Osteoblast (primary cell): ENCODE data around the gene ERMARD. TPM values are rescaled to one million over a fixed set of nuclear protein-coding genes. Genes with fewer than 3 reads are reported as not detected.

Experiments
- DNase-seq: peaks from one replicate; pipeline ENCODE4 v3.0.0; 2011; ENCODE audit warnings: low spot score, mixed read lengths; ENCODE audit not compliant: insufficient read length; ENCODE audit errors: missing footprints
- H2AFZ ChIP-seq: 2 replicates; pipeline ENCODE4 v1.6.0; 2011; ENCODE audit warnings: mild to moderate bottlenecking, low read length
- H3K27ac ChIP-seq: 2 replicates; pipeline ENCODE4 v1.5.1; 2011; ENCODE audit warnings: mild to moderate bottlenecking, low read depth, low read length, moderate library complexity
- H3K27me3 ChIP-seq: 2 replicates; pipeline ENCODE4 v1.6.0; 2012; ENCODE audit warnings: mild to moderate bottlenecking, control low read depth, inconsistent platforms, low read length, moderate library complexity; ENCODE audit not compliant: insufficient read depth
- H3K36me3 ChIP-seq: 2 replicates; pipeline ENCODE4 v1.5.1; 2011; ENCODE audit warnings: mild to moderate bottlenecking, low read length, control low read depth, moderate library complexity; ENCODE audit not compliant: insufficient read depth
- H3K4me1 ChIP-seq: 2 replicates; pipeline ENCODE4 v1.5.1; 2011; ENCODE audit warnings: mild to moderate bottlenecking, low read length, control low read depth, moderate library complexity; ENCODE audit not compliant: insufficient read depth
- H3K4me2 ChIP-seq: 2 replicates; pipeline ENCODE4 v1.6.0; 2011; ENCODE audit warnings: mild to moderate bottlenecking, low read length; ENCODE audit not compliant: insufficient read depth
- H3K4me3 ChIP-seq: fragments of 200-600 bp; sonication (generic); 3 replicates; pipeline ENCODE4 v1.5.1; 2012; ENCODE audit warnings: mild to moderate bottlenecking, low read length, inconsistent platforms; ENCODE audit not compliant: insufficient read depth
- H3K79me2 ChIP-seq: 2 replicates; pipeline ENCODE4 v1.6.0; 2012; ENCODE audit warnings: mild to moderate bottlenecking, low read length, control low read depth, inconsistent platforms; ENCODE audit not compliant: insufficient read depth
- H3K9me3 ChIP-seq: 2 replicates; pipeline ENCODE4 v1.5.1; 2011; ENCODE audit warnings: low read depth, low read length, control low read depth
- H4K20me1 ChIP-seq: 2 replicates; pipeline ENCODE4 v1.6.0; 2012; ENCODE audit warnings: mild to moderate bottlenecking, low read length, control low read depth; ENCODE audit not compliant: insufficient read depth
- total RNA-seq: library from RNA; depleted of rRNA; stranded (reverse); fragments of >200 nt; gene quantifications from 2 replicates; pipeline ENCODE4 v1.2.3, GENCODE V29; 2012
- TF ChIP-seq, protein P1 (sequence below): IDR thresholded peaks from 2 replicates; pipeline ENCODE4 v1.5.1; 2011; ENCODE audit warnings: mild to moderate bottlenecking, low read depth, low read length, moderate library complexity; ENCODE audit errors: extremely low read depth

The ERMARD gene
- total RNA-seq, 1 donor = 21.4 TPM

DNA sequence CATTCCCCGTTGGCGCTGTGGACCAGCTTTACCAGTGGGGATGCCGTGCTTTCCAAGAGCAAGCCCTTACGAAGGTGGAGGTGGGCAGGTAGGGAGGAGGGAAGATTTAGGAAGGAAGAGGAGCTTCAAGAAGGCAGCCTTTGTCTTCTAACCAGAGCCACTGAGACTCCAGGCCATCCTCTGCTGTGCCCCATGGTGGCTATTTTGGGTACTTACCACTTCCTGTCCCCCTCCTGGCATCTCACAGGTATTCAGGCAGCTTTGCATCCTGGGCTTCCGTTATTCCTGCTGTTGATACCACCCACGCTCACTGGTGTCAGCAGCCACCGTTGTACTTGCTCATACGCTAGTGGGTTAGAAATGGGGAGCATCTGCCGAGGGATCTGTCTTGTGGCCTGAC, 22.9 kb downstream of the ERMARD start:
- no peak overlapping the region for H3K4me2 ChIP-seq
- peaks cover 17% of the 10 kb centered on the region for H3K36me3 ChIP-seq
- no peak overlapping the region for H2AFZ ChIP-seq
- no peaks in the 10 kb centered on the region for H3K27me3 ChIP-seq
- H3K4me3 ChIP-seq = no peak overlapping the region
- no peaks in the 10 kb centered on the region for H4K20me1 ChIP-seq
- H3K79me2 ChIP-seq = no peaks in the 10 kb centered on the region
- H3K27ac ChIP-seq = no peak overlapping the region
- no peak for DNase-seq
- H3K4me1 ChIP-seq = no peaks in the 10 kb centered on the region
- TF ChIP-seq, protein P1, sequence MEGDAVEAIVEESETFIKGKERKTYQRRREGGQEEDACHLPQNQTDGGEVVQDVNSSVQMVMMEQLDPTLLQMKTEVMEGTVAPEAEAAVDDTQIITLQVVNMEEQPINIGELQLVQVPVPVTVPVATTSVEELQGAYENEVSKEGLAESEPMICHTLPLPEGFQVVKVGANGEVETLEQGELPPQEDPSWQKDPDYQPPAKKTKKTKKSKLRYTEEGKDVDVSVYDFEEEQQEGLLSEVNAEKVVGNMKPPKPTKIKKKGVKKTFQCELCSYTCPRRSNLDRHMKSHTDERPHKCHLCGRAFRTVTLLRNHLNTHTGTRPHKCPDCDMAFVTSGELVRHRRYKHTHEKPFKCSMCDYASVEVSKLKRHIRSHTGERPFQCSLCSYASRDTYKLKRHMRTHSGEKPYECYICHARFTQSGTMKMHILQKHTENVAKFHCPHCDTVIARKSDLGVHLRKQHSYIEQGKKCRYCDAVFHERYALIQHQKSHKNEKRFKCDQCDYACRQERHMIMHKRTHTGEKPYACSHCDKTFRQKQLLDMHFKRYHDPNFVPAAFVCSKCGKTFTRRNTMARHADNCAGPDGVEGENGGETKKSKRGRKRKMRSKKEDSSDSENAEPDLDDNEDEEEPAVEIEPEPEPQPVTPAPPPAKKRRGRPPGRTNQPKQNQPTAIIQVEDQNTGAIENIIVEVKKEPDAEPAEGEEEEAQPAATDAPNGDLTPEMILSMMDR = no peak
- H3K9me3 ChIP-seq = no peaks in the 10 kb centered on the region

DNA sequence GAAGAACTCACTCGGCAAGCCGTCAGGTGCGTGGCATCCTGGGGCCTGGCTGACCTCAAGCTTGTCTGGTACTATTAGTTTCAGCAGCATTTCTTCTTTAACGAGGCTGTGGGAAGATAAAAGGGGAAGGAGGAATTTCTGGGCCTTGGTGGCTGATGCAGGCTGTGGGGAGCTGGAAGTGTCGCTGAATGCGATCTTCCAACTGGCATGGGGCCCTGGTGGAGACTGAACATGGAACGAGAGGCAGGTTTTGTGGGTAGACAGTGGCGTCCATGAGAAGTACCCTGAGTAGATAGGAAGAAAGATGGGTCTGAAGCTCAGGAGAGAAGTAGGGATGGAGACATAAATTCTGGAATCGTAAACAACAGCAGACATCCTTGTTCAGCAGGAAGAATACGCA, 23.9 kb downstream of the ERMARD start:
- Histone ChIP-seq H3K27me3 (no peaks in the 10 kb centered on the region), H3K9me3 (no peaks in the 10 kb centered on the region), H3K4me3 (no peak overlapping the region), H3K4me1 (no peaks in the 10 kb centered on the region), H3K36me3 (peaks cover 15% of the 10 kb centered on the region), H3K79me2 (no peaks in the 10 kb centered on the region), H4K20me1 (no peaks in the 10 kb centered on the region), H3K4me2 (no peak overlapping the region), H3K27ac (no peak overlapping the region), H2AFZ (no peak overlapping the region)
- DNase-seq = no peak
- TF ChIP-seq, protein P1 = no peak

GRCh38 chr6:169776379-169776778, 25.0 kb downstream of the ERMARD start:
- H3K9me3 ChIP-seq = no peaks in the 10 kb centered on the region
- H3K36me3 ChIP-seq = peaks cover 15% of the 10 kb centered on the region
- TF ChIP-seq, protein P1 = no peak
- H3K79me2 ChIP-seq = no peaks in the 10 kb centered on the region
- H3K4me1 ChIP-seq = no peaks in the 10 kb centered on the region
- no peak for DNase-seq
- H3K4me3 ChIP-seq = no peak overlapping the region
- H2AFZ ChIP-seq = no peak overlapping the region
- no peak overlapping the region for H3K27ac ChIP-seq
- H4K20me1 ChIP-seq = no peaks in the 10 kb centered on the region
- no peaks in the 10 kb centered on the region for H3K27me3 ChIP-seq
- no peak overlapping the region for H3K4me2 ChIP-seq

DNA sequence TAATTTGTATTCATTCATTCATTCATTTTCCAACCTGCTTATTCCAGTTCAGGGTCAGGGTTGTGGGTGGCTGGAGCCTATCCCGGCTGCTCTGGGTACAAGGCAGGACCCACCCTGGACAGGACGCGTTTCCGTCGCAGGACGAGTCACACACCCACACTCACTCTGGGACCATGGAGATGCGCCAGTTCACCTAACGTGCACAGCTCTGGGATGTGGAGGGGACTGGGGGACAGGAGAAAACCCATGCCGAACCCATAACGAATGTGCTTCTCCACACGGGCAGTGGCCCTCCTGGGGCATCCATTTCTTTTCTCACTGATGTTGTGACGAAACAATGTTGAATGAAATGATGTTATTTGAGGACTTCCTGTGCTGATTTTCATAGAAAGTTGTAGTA, 26.5 kb downstream of the ERMARD start:
- H3K4me3 ChIP-seq = no peak overlapping the region
- DNase-seq = no peak
- H2AFZ ChIP-seq = no peak overlapping the region
- no peaks in the 10 kb centered on the region for H4K20me1 ChIP-seq
- H3K27me3 ChIP-seq = no peaks in the 10 kb centered on the region
- TF ChIP-seq, protein P1 = no peak
- no peak overlapping the region for H3K27ac ChIP-seq
- H3K36me3 ChIP-seq = peaks cover 10% of the 10 kb centered on the region
- H3K4me1 ChIP-seq = no peaks in the 10 kb centered on the region
- no peaks in the 10 kb centered on the region for H3K79me2 ChIP-seq
- no peak overlapping the region for H3K4me2 ChIP-seq
- no peaks in the 10 kb centered on the region for H3K9me3 ChIP-seq
